Measurements from ENCODE around the gene DUSP21. TPM values are rescaled to one million over a fixed set of nuclear protein-coding genes. Genes with fewer than 3 reads are reported as not detected.

Gene DUSP21
- total RNA-seq, result not detected in 2 replicates

GRCh38 chrX:44843753-44844152 is at the start of gene DUSP21:
TSS of gene DUSP21 (plus strand) at chrX:44844021. CDS start at chrX:44844133, 112 bp downstream.

DNA sequence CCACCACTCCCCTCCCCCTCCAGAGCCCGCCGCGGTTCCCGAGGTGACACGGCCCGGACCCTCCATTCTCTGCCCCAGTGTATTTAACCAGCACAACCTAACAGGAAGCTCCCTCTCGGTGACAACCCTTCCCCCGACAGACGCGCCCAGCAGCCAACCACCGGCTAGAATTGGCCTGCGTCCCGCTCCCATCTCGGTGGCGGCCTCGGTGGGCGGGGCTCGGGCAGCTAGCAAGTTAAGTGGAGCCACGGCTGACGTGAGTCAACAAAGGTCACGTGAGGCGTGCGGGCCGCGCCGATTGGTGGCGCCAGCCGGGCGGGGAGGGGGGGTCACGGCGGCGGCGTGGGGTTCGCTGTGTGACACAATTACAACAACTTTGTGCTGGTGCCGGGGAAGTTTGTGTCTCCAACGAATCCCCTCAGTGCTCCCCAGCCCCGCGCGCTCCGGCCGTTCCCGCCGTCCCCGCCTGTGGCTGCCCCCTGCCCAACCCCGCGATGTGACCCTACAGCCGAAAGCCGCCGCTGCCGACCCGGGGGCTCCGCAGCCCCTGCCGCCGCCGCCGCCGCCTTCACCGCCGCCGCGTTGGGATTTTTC is 29.1 kb downstream of the DUSP21 start, which contains the start of gene KDM6A:
Gene KDM6A (plus strand): TSS at position 368 of the 594 bp plus-strand sequence. CDS start 364 bp downstream, outside the sequence.

Other genes with a start within 250 kb of the DUSP21 start
- gene KDM6A, start 29.2 kb downstream of the DUSP21 start, total RNA-seq, result 12.8 and 29.2 TPM in 2 replicates